Measurements from ENCODE around the gene BTN3A1. TPM values are rescaled to one million over a fixed set of nuclear protein-coding genes. Genes with fewer than 3 reads are reported as not detected.

BTN3A1 gene
- total RNA-seq, 1 donor from 2014 or later = 9.7 TPM

DNA sequence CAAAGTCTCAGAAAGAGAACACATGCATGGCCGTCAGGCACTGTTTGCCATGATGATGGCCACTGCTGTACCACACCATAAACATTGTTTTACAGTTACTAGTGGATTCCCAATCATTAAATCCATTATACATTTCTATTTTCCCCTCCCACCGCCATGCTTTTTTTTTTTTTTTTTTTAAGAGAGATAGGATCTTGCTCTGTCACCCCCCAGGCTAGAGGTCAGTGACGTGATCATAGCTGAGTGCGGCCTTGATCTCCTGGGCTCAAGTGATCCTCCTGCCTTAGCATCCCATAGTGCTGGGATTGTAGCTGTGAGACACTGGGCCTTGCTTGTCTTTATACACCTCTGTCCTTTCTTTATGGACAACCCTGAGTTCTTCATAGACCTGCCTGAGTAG, 33.9 kb downstream of the BTN3A1 start:
- TF ChIP-seq EZH2 (IDR thresholded peaks at IDR 0.05) = no peak
- TF ChIP-seq, protein P1, sequence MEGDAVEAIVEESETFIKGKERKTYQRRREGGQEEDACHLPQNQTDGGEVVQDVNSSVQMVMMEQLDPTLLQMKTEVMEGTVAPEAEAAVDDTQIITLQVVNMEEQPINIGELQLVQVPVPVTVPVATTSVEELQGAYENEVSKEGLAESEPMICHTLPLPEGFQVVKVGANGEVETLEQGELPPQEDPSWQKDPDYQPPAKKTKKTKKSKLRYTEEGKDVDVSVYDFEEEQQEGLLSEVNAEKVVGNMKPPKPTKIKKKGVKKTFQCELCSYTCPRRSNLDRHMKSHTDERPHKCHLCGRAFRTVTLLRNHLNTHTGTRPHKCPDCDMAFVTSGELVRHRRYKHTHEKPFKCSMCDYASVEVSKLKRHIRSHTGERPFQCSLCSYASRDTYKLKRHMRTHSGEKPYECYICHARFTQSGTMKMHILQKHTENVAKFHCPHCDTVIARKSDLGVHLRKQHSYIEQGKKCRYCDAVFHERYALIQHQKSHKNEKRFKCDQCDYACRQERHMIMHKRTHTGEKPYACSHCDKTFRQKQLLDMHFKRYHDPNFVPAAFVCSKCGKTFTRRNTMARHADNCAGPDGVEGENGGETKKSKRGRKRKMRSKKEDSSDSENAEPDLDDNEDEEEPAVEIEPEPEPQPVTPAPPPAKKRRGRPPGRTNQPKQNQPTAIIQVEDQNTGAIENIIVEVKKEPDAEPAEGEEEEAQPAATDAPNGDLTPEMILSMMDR (IDR thresholded peaks at IDR 0.05) = no peak
- TF ChIP-seq EZH2phosphoT487 (IDR thresholded peaks at IDR 0.05) = no peak
- Histone ChIP-seq H3K79me2 (ENCODE audit: low read depth) (no peaks in the 10 kb centered on the region), H3K4me3 (no peak overlapping the region), H3K27me3 (no peaks in the 10 kb centered on the region), H3K9me3 (ENCODE audit: low read depth) (no peaks in the 10 kb centered on the region), H3F3A (ENCODE audit: low read depth) (no peaks in the 10 kb centered on the region), H2AFZ (replicated peaks) (no peak overlapping the region), H4K20me1 (ENCODE audit: low read depth) (no peaks in the 10 kb centered on the region), H3K36me3 (no peaks in the 10 kb centered on the region), H3K4me2 (no peak overlapping the region), H3K27ac (no peak overlapping the region), H3K4me1 (peaks cover 9% of the 10 kb centered on the region), H3K9ac (no peak overlapping the region)
- H3K4me1 Mint-ChIP-seq = peaks cover 7% of the 10 kb centered on the region
- H3K27me3 Mint-ChIP-seq (ENCODE audit: insufficient read depth, low read depth) = peaks cover 3% of the 10 kb centered on the region
- peaks cover 18% of the 10 kb centered on the region for H3K9me3 Mint-ChIP-seq
- DNase-seq (ENCODE audit: low spot score) = no peak
- H3K36me3 Mint-ChIP-seq = peaks cover 39% of the 10 kb centered on the region
- H3K4me3 Mint-ChIP-seq = no peak overlapping the region
- H3K27ac Mint-ChIP-seq = no peak overlapping the region

DNA sequence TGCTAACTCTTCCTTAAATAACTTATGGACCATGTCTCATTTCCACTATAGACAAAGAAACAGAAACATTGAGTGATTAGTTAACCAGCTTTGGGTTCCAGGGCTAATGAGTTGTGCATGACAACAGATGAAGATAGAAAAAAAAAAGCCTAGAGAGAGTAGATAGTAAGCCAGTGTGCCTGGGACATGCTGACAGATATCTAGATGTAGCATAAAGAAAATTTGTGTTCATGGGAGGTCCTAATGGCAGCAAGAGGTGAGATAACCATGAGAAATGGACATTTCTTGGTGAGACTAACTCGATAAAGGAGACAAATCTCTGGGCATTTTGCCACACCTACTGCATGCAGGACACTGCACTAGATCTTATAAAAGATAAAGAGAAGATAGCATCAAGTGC, 35.5 kb downstream of the BTN3A1 start:
- Histone ChIP-seq H4K20me1 (ENCODE audit: low read depth) (no peaks in the 10 kb centered on the region), H3K4me2 (no peak overlapping the region), H3K27me3 (no peaks in the 10 kb centered on the region), H2AFZ (replicated peaks) (no peak overlapping the region), H3K27ac (no peak overlapping the region), H3K4me1 (peaks cover 9% of the 10 kb centered on the region), H3K9ac (no peak overlapping the region), H3K79me2 (ENCODE audit: low read depth) (no peaks in the 10 kb centered on the region), H3K9me3 (ENCODE audit: low read depth) (no peaks in the 10 kb centered on the region), H3F3A (ENCODE audit: low read depth) (no peaks in the 10 kb centered on the region), H3K36me3 (no peaks in the 10 kb centered on the region), H3K4me3 (no peak overlapping the region)
- H3K4me1 Mint-ChIP-seq = peaks cover 7% of the 10 kb centered on the region
- DNase-seq (ENCODE audit: low spot score) = no peak
- peaks cover 24% of the 10 kb centered on the region for H3K36me3 Mint-ChIP-seq
- no peak overlapping the region for H3K27ac Mint-ChIP-seq
- TF ChIP-seq, protein P1 (IDR thresholded peaks at IDR 0.05) = no peak
- no peak for TF ChIP-seq EZH2phosphoT487 (IDR thresholded peaks at IDR 0.05)
- TF ChIP-seq EZH2 (IDR thresholded peaks at IDR 0.05) = no peak
- H3K9me3 Mint-ChIP-seq = peaks cover 18% of the 10 kb centered on the region
- no peak overlapping the region for H3K4me3 Mint-ChIP-seq
- H3K27me3 Mint-ChIP-seq (ENCODE audit: insufficient read depth, low read depth) = peaks cover 3% of the 10 kb centered on the region

DNA sequence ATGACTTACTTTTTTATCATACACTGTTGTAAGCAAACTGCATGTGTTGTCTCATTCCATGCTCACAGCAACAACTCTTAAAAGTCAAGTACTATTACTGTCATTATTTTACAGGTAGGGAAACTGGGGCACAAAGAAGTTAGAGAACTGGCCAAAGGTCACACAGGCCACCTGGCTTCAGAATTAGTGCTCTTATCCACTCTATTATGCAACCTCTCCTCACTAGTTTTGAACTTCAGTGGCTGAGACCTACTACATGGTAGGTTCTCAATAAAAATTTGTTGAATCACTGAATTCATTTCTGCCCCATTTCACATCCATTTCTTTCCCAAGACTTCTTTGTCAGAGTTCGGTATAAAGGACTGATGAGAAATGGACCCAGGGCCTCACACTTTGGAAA, 35.9 kb downstream of the BTN3A1 start:
- no peak overlapping the region for H3K27ac ChIP-seq
- H3F3A ChIP-seq (ENCODE audit: low read depth) = no peaks in the 10 kb centered on the region
- H3K4me3 Mint-ChIP-seq = no peak overlapping the region
- peaks cover 19% of the 10 kb centered on the region for H3K36me3 Mint-ChIP-seq
- no peaks in the 10 kb centered on the region for H3K36me3 ChIP-seq
- DNase-seq (ENCODE audit: low spot score) = no peak
- no peaks in the 10 kb centered on the region for H4K20me1 ChIP-seq (ENCODE audit: low read depth)
- no peak overlapping the region for H2AFZ ChIP-seq (replicated peaks)
- no peak overlapping the region for H3K4me2 ChIP-seq
- no peaks in the 10 kb centered on the region for H3K9me3 ChIP-seq (ENCODE audit: low read depth)
- no peak overlapping the region for H3K9ac ChIP-seq
- H3K27me3 Mint-ChIP-seq (ENCODE audit: insufficient read depth, low read depth) = peaks cover 3% of the 10 kb centered on the region
- peaks cover 9% of the 10 kb centered on the region for H3K4me1 ChIP-seq
- no peak overlapping the region for H3K27ac Mint-ChIP-seq
- H3K9me3 Mint-ChIP-seq = peaks cover 18% of the 10 kb centered on the region
- no peaks in the 10 kb centered on the region for H3K27me3 ChIP-seq
- no peak overlapping the region for H3K4me3 ChIP-seq
- H3K79me2 ChIP-seq (ENCODE audit: low read depth) = no peaks in the 10 kb centered on the region
- no peak for TF ChIP-seq EZH2 (IDR thresholded peaks at IDR 0.05)
- no peak for TF ChIP-seq EZH2phosphoT487 (IDR thresholded peaks at IDR 0.05)
- TF ChIP-seq, protein P1 (IDR thresholded peaks at IDR 0.05) = no peak
- peaks cover 7% of the 10 kb centered on the region for H3K4me1 Mint-ChIP-seq
